ENCODE results near the gene SH3TC1. TPM values are rescaled to one million over a fixed set of nuclear protein-coding genes. Genes with fewer than 3 reads are reported as not detected.

The SH3TC1 gene
- total and polyA plus RNA-seq, 2 of the 8 experiments (the other 6 are each of a cell fraction or from before 2014, with no cell fraction given) = 0.15 TPM; not detected in 1

DNA sequence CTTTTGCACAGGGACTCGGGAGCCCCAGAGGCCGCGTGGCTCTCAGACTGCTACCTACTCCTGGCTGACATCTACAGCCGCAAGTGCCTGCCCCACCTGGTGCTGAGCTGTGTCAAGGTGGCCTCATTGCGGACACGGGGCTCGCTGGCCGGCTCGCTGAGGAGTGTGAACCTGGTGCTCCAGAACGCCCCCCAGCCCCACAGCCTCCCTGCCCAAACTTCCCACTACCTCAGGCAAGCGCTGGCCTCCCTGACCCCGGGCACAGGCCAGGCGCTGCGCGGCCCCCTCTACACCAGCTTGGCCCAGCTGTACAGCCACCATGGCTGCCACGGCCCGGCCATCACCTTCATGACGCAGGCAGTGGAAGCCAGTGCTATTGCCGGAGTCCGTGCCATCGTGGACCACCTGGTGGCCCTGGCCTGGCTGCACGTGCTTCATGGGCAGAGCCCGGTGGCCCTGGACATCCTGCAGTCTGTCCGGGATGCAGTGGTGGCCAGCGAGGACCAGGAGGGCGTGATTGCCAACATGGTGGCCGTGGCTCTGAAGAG lies 28.8 kb downstream of the SH3TC1 start:
- Histone ChIP-seq H3K79me1 (ENCODE audit: low read depth, low read length) (no peaks in the 10 kb centered on the region), H3K14ac (ENCODE audit: insufficient read length) (no peak overlapping the region), H4K91ac (replicated peaks; ENCODE audit: insufficient read length, low read length) (peak overlapping the region; percentile 68), H3K79me2 (ENCODE audit: control insufficient read depth in 1 of 2, insufficient read depth in 2 of 2, low read length in 2 of 2) (no peaks in the 10 kb centered on the region), H4K20me1 (replicated peaks in 1 of 2; ENCODE audit: control insufficient read depth in 1 of 2, insufficient read depth in 2 of 2, low read length in 2 of 2) (no peaks in the 10 kb centered on the region), H3K4ac (replicated peaks; ENCODE audit: insufficient read length, low read depth, low read length) (peak overlapping the region; percentile 99), H2BK15ac (ENCODE audit: low read length) (peak overlapping the region; percentile 74), H4K8ac (ENCODE audit: extremely low read depth, insufficient read depth, low read length) (no peak overlapping the region; the same call in 1 of the 2 replicates), H3K9me3 (ENCODE audit: insufficient read depth in 2 of 2, low read depth in 1 of 2, low read length in 1 of 2) (no peaks in the 10 kb centered on the region), H3K4me1 (replicated peaks in 1 of 4; ENCODE audit: control insufficient read depth in 3 of 4, insufficient read depth in 4 of 4, low read length in 3 of 4) (peaks cover 6 to 17% (median 11%) of the 10 kb centered on the region in 4 experiments), H2BK120ac (replicated peaks; ENCODE audit: low read depth, low read length) (no peak overlapping the region), H3K18ac (ENCODE audit: extremely low read depth, low read length) (no peak overlapping the region; the same call in 1 of the 2 replicates), H3K27ac (ENCODE audit: low read depth, low read length) (no peak overlapping the region), H2AK5ac (ENCODE audit: low read depth, low read length) (no peak overlapping the region; the same call in 1 of the 2 replicates), H3K56ac (replicated peaks; ENCODE audit: insufficient read length, low read depth, low read length) (no peak overlapping the region), H3K23me2 (ENCODE audit: low read depth, low read length) (no peaks in the 10 kb centered on the region; the same call in 1 of the 2 replicates), H2BK12ac (ENCODE audit: low read depth, low read length) (peak overlapping the region; percentile 62; the same call in 1 of the 2 replicates), H3K23ac (ENCODE audit: insufficient read length) (no peak overlapping the region), H2BK5ac (ENCODE audit: low read depth, low read length) (peak overlapping the region; percentile 72; the same call in 1 of the 2 replicates), H2AFZ (ENCODE audit: low read length) (no peak overlapping the region; the same call in 1 of the 2 replicates), H3K4me2 (ENCODE audit: insufficient read depth in 1 of 2, low read depth in 2 of 2, low read length in 2 of 2) (no peak overlapping the region), H3K27me3 (replicated peaks in 1 of 4; ENCODE audit: control insufficient read depth in 3 of 4, extremely low read depth in 1 of 4, insufficient read depth in 3 of 4, low read length in 3 of 4) (no peaks in the 10 kb centered on the region; a peak in 1 of 7 replicates), H2BK20ac (ENCODE audit: low read length) (no peak overlapping the region; the same call in 1 of the 2 replicates), H4K5ac (ENCODE audit: insufficient read length, low read depth, low read length) (peak overlapping the region; percentile 33), H3K4me3 (ENCODE audit: extremely low read depth in 1 of 4, insufficient read depth in 2 of 4, low read depth in 3 of 4, low read length in 4 of 4) (no peak overlapping the region), H3K36me3 (ENCODE audit: control insufficient read depth in 2 of 4, insufficient read depth in 4 of 4, low read length in 3 of 4) (no peaks in the 10 kb centered on the region), H3K9ac (replicated peaks in 1 of 4; ENCODE audit: extremely low read depth in 1 of 4, low read depth in 3 of 4, low read length in 3 of 4) (no peak overlapping the region)
- DNase-seq (ENCODE audit: low read depth in 1 of 2, low spot score in 2 of 2) (no peak), FAIRE-seq (no peak)
- 89% methylated on average over 27 of the region's 27 CpGs; no CpG with 5 or more reads in 1 of the 2 experiments for WGBS, 2 experiments (ENCODE audit: extremely low coverage in 1 of 2, insufficient coverage in 1 of 2, insufficient read length in 1 of 2, insufficient replicate concordance in 2 of 2, low coverage in 1 of 2, low lambda C conversion rate in 2 of 2, missing lambda C conversion rate in 1 of 2)
- CTCF ChIA-PET (ENCODE audit: partially characterized antibody) = interaction anchor here (0.9 to 5.3 kb wide), 9 partner anchors 9 to 180 kb away, joined by 3 to 27 read pairs (median 5); no protein-coding TSS in a partner anchor
- POLR2A ChIA-PET (ENCODE audit: partially characterized antibody) = interaction anchor here (1.5 kb wide), 1 partner anchor 16 kb away, joined by 4 read pairs; no protein-coding TSS in a partner anchor
- TF ChIP-seq KDM5A (IDR thresholded peaks at IDR 0.05; ENCODE audit: low read length) (no peak), GABPA (IDR thresholded peaks at IDR 0.05; ENCODE audit: borderline replicate concordance, insufficient read depth, low read length) (no peak), RXRA (IDR thresholded peaks at IDR 0.05; ENCODE audit: insufficient read depth, low read depth, low read length) (no peak), TEAD4 (IDR thresholded peaks at IDR 0.05; ENCODE audit: low read depth, low read length) (no peak), JUND (IDR thresholded peaks at IDR 0.05; ENCODE audit: low read length) (no peak), BCL11A (IDR thresholded peaks at IDR 0.05; ENCODE audit: low read depth in 2 of 2, low read length in 2 of 2) (no peak), KDM1A (IDR thresholded peaks at IDR 0.05; ENCODE audit: borderline replicate concordance, low read length) (no peak), PHF8 (conservative IDR thresholded peaks at IDR 0.05; ENCODE audit: low read depth, low read length) (no peak), CHD1 (IDR thresholded peaks at IDR 0.05; ENCODE audit: low read depth, low read length) (no peak), BRCA1 (IDR thresholded peaks at IDR 0.05; ENCODE audit: low read depth, low read length) (no peak), TBP (IDR thresholded peaks at IDR 0.05; ENCODE audit: low read depth, low read length) (no peak)
